Measurements from ENCODE around the gene RAD23A. TPM values are rescaled to one million over a fixed set of nuclear protein-coding genes. Genes with fewer than 3 reads are reported as not detected.

Gene RAD23A
- total and polyA plus RNA-seq, 10 of the 15 experiments (the other 5 are each of a cell fraction or from before 2014, with no cell fraction given), result 8.8 to 198 (median 119) TPM

GRCh38 chr19:12995596-12996405, 50.1 kb downstream of the RAD23A start:
- peak in 1 of 2 experiments; percentile 43; a peak in 2 of 3 replicates for TF ChIP-seq EGR1 (IDR thresholded peaks at IDR 0.05; ENCODE audit: borderline replicate concordance in 1 of 2, low read depth in 2 of 2, low read length in 2 of 2)
- 0 out of 2 replicates have a peak, but pooled peaks have one; percentile 18 for TF ChIP-seq GATAD2B (conservative IDR thresholded peaks at IDR 0.05; ENCODE audit: low read depth)
- TF ChIP-seq REST (IDR thresholded peaks at IDR 0.05; ENCODE audit: low read depth, low read length), result no peak
- TF ChIP-seq ZBTB40 (IDR thresholded peaks at IDR 0.05; ENCODE audit: borderline replicate concordance), result no peak
- TF ChIP-seq BHLHE40 (IDR thresholded peaks at IDR 0.05; ENCODE audit: borderline replicate concordance in 1 of 2, low read depth in 2 of 2, low read length in 1 of 2), result peak in 1 of 2 experiments; percentile 62; a peak in 1 of 4 replicates
- intact Hi-C loops (cut with micrococcal nuclease; ENCODE audit: unreplicated experiment) (no loop called here), in situ Hi-C loops (cut with MboI) (no loop called here)
- H3K4me2 ChIP-seq (ENCODE audit: control insufficient read depth, insufficient read depth), result peak overlapping the region; percentile 48; the same call in 1 of the 2 replicates
- no peak overlapping the region for H2AFZ ChIP-seq (ENCODE audit: control insufficient read depth, low read depth, low read length)
- no peaks in the 10 kb centered on the region for H3K79me2 ChIP-seq (ENCODE audit: control insufficient read depth, insufficient read depth, low read length)
- peaks cover 4 to 6% of the 10 kb centered on the region in 2 experiments; a peak in 3 of 4 replicates for H3K27me3 ChIP-seq (replicated peaks in 1 of 2; ENCODE audit: control insufficient read depth in 2 of 2, insufficient read depth in 2 of 2, low read length in 1 of 2)
- no peaks in the 10 kb centered on the region for H4K20me1 ChIP-seq (ENCODE audit: control insufficient read depth, insufficient read depth)
- no peaks in the 10 kb centered on the region for H3K9me3 ChIP-seq (replicated peaks; ENCODE audit: control insufficient read depth, insufficient read depth, low read length)
- H3K36me3 ChIP-seq (ENCODE audit: control insufficient read depth in 2 of 2, insufficient read depth in 2 of 2, low read length in 1 of 2), result no peaks in the 10 kb centered on the region
- H3K9ac ChIP-seq (ENCODE audit: control insufficient read depth, insufficient read depth, low read length), result no peak overlapping the region
- ATAC-seq (no peak), DNase-seq (ENCODE audit: low read depth, low spot score) (no peak), FAIRE-seq (no peak)
- SMC1A ChIA-PET (ENCODE audit: uncharacterized antibody, unreplicated experiment), result no interaction called here
- WGBS (ENCODE audit: insufficient coverage, insufficient replicate concordance, low lambda C conversion rate, missing lambda C conversion rate), result 22% methylated on average over 33 of the region's 129 CpGs
- no peak overlapping the region for H3K27ac ChIP-seq (ENCODE audit: control insufficient read depth, insufficient read depth)
- CTCF ChIA-PET, result no interaction called here
- RAD21 ChIA-PET (ENCODE audit: unreplicated experiment), result no interaction called here
- no peak overlapping the region for H3K4me3 ChIP-seq
- no TSS peak for BruUV-seq (replicated peaks)
- no peaks in the 10 kb centered on the region for H3K4me1 ChIP-seq (ENCODE audit: control insufficient read depth, insufficient read depth, low read length)
- POLR2A ChIA-PET, result no interaction called here

Data from GM12878 (cell line).